Skeletal muscle tissue (tissue), 4 donors: ENCODE measurements around the gene RDH8. TPM values are rescaled to one million over a fixed set of nuclear protein-coding genes. Genes with fewer than 3 reads are reported as not detected.
"Not testable (repeated sequence)": the region's sequence is repeated elsewhere in the genome, so short reads cannot be mapped to it uniquely, and the experiment has no call there.

ENCODE experiments used
- H3K27ac ChIP-seq: one replicate; pipeline ENCODE4 v1.7.0; 2013; ENCODE audit warnings: mild to moderate bottlenecking, low read depth, low read length, inconsistent platforms
- H3K27me3 ChIP-seq, 3 donors: one replicate each; pipeline ENCODE4 v1.7.0; 2013; ENCODE audit warnings: low read length in 3 of 3; ENCODE audit not compliant: control insufficient read depth in 3 of 3, insufficient read depth in 3 of 3
- H3K36me3 ChIP-seq, 3 donors: one replicate each; pipeline ENCODE4 v1.7.0; 2013; ENCODE audit warnings: low read length in 3 of 3; ENCODE audit not compliant: control insufficient read depth in 3 of 3, insufficient read depth in 3 of 3
- H3K4me1 ChIP-seq, 3 donors: one replicate each; pipeline ENCODE4 v1.7.0; 2013; ENCODE audit warnings: low read length in 3 of 3, mild to moderate bottlenecking in 3 of 3; ENCODE audit not compliant: control insufficient read depth in 3 of 3, insufficient read depth in 3 of 3
- H3K4me3 ChIP-seq, 3 donors: one replicate each; pipeline ENCODE4 v1.7.0; 2013; ENCODE audit warnings: low read length in 3 of 3
- H3K9ac ChIP-seq, 3 donors: one replicate each; pipeline ENCODE4 v1.7.0; 2013; ENCODE audit warnings: low read length in 3 of 3, mild to moderate bottlenecking in 3 of 3, moderate library complexity in 2 of 3, low read depth in 1 of 3
- H3K9me3 ChIP-seq, 3 donors: one replicate each; pipeline ENCODE4 v1.7.0; 2013; ENCODE audit warnings: low read length in 3 of 3; ENCODE audit not compliant: control insufficient read depth in 3 of 3
- total RNA-seq: library from RNA; depleted of rRNA; stranded (reverse); fragments of >200 nt; gene quantifications from one replicate; pipeline ENCODE4 v1.2.3, GENCODE V29; 2014
- donor health status: Osteomylitis.

Gene RDH8
- total RNA-seq, 1 donor from 2014 or later, result not detected

DNA sequence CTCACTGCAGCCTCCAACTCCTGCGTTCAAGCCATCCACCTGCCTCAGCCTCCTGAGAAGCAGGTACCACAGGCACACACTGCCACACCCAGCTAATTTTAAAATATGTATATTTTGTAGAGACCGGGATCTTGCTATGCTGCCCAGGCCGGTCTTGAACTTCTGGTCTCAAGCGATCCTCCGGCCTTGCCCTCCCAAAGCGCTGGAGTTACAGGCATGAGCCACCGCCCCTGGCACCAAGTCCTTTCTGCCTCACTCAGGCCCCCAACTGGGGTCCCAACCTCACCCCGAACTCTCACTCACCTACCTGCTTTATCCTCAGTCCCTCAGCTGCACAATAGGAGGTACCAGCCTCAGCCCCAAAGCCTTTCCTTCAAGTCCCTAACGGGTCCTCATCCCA, 2.3 kb upstream of the RDH8 start:
- H3K27me3 ChIP-seq, result peaks cover 27 to 46% (median 29%) of the 10 kb centered on the region in 3 donors
- H3K9ac ChIP-seq, result no peak overlapping the region
- no peak overlapping the region for H3K4me3 ChIP-seq
- peaks cover 3 to 13% (median 10%) of the 10 kb centered on the region in 3 donors for H3K4me1 ChIP-seq
- H3K27ac ChIP-seq, result peak overlapping the region; percentile 2
- H3K36me3 ChIP-seq, result no peaks in the 10 kb centered on the region
- no peaks in the 10 kb centered on the region for H3K9me3 ChIP-seq

DNA sequence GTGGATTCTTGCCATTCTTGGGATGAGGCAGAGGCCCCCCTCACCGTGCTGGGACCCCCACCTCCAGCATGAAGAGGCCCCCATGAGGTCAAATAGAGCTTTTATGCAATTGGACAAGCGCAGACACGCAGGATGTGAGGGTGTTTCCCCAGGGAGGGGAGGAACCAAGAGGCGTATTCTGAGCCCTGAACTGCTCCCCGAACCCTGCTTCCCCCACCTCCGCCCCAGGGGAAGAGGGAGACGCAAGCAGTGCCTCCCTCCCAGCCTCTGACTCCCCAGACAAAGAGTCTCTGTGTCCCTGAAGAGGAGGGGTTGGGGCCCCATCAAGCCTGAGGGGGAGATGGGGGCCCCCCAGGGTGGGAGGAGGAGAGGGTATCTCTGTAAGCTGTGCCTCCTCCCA, 1.3 kb upstream of the RDH8 start:
- H3K27ac ChIP-seq, result no peak overlapping the region
- peaks cover 3 to 7% (median 7%) of the 10 kb centered on the region in 3 donors for H3K4me1 ChIP-seq
- H3K9me3 ChIP-seq, result no peaks in the 10 kb centered on the region
- H3K36me3 ChIP-seq, result no peaks in the 10 kb centered on the region
- H3K9ac ChIP-seq, result no peak overlapping the region
- peaks cover 27 to 44% (median 28%) of the 10 kb centered on the region in 3 donors for H3K27me3 ChIP-seq
- H3K4me3 ChIP-seq, result no peak overlapping the region

DNA sequence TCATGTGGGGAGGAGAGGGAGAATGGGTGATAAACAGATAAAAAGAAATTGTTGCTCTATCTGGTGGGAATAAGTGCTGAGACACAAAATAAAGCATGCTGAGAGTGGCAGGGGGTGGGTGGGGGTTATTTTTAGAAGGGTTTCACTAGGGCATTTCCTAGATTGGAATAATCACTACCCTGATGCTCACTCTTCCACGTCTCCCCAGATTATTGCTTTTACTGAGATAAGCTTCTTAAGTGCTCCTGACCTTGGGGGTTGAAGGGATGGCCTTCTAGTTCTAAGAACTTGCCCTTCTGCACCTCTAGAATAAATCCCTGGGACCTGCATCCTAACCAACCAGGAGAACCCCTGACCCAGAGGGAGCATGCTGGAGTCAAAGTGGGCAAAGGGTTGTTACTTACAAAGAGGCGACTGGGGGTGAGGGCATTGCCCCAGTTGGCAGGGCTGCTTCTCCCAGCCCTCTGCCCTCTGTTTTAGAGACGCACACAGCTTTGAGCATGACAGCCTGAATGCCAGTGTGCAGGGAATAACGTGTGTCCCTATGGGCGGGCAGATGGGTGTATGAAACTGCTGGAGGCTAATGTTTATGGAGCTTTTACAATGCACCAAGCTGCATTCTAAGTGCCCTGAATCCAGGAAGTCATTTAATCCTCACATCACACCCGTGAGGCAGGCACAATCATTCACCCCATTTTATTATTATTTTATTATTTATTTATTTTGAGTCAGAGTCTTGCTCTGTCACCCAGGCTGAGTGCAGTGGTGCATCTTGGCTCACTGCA, 743 bp downstream of the RDH8 start:
- peaks cover under 1 to 3% (median 2%) of the 10 kb centered on the region in 3 donors for H3K4me1 ChIP-seq
- H3K9ac ChIP-seq, result no peak overlapping the region
- H3K27me3 ChIP-seq, result peaks cover 15 to 35% (median 19%) of the 10 kb centered on the region in 3 donors
- no peaks in the 10 kb centered on the region for H3K9me3 ChIP-seq
- H3K4me3 ChIP-seq, result no peak overlapping the region
- H3K36me3 ChIP-seq, result no peaks in the 10 kb centered on the region
- no peak overlapping the region for H3K27ac ChIP-seq

DNA sequence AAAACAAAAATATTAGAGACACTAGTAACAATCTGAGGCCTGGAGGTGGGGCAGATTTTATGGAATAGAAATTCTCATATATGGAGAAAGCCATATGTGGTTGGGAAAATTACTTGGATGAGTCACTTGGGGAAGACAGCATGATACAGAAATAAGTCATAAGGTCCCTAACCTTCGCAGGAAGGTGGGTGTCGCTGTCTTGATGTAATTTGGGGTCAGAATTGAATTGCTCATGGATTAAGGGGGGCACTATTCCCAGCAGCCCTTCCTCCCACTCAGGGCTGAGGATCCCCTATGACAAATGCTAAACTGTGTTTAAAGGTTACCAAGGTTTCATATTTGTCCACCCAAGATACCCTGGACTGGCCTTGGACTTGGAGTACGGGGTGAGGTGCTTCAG, 5.0 kb downstream of the RDH8 start:
- Histone ChIP-seq H3K9me3 (no peaks in the 10 kb centered on the region), H3K36me3 (no peaks in the 10 kb centered on the region), H3K9ac (no peak overlapping the region), H3K4me3 (no peak overlapping the region), H3K4me1 (no peaks in the 10 kb centered on the region), H3K27ac (no peak overlapping the region), H3K27me3 (peaks cover 0 to 9% (median 3%) of the 10 kb centered on the region in 3 donors)

DNA sequence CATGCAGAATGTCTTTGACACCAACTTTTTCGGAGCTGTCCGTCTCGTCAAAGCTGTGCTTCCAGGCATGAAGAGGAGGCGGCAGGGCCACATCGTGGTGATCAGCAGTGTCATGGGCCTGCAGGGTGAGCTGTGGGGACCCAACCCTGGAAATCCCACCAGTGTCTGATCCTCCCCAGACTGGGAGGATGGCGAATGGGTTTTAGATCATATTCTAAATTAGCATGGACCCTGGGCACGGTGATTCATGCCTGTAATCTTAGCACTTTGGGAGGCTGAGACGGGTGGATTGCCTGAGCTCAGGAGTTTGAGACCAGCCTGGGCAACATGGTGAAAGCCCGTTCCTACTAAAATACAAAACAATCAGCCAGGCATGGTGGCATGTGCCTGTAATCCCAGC, 5.5 kb downstream of the RDH8 start:
- Histone ChIP-seq H3K9ac (no peak overlapping the region), H3K4me3 (no peak overlapping the region), H3K27me3 (peaks cover 0 to 4% (median 3%) of the 10 kb centered on the region in 3 donors), H3K4me1 (no peaks in the 10 kb centered on the region), H3K9me3 (no peaks in the 10 kb centered on the region), H3K36me3 (no peaks in the 10 kb centered on the region), H3K27ac (no peak overlapping the region)

DNA sequence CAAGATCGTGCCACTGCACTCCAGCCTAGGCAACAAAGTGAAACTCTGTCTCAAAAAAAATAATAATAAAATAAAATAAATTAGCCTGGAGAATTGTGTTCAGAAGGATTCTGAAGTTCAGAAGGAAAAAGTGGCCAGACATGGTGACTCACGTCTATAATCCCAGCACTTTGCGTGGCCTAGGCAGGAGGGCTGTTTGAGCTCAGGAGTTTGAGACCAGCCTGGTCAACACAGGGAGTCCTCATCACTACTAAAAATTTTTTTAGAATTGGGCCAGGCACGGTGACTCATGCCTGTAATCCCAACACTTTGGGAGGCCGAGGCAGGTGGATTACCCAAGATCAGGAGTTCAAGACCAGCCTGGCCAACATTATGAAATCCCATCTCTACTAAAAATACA, 6.0 kb downstream of the RDH8 start:
- H3K9me3 ChIP-seq, result no peaks in the 10 kb centered on the region
- peaks cover 0 to under 1% (median 0%) of the 10 kb centered on the region in 3 donors for H3K27me3 ChIP-seq
- H3K36me3 ChIP-seq, result no peaks in the 10 kb centered on the region
- no peak overlapping the region for H3K27ac ChIP-seq
- no peak overlapping the region for H3K4me3 ChIP-seq
- no peaks in the 10 kb centered on the region for H3K4me1 ChIP-seq
- H3K9ac ChIP-seq, result no peak overlapping the region

DNA sequence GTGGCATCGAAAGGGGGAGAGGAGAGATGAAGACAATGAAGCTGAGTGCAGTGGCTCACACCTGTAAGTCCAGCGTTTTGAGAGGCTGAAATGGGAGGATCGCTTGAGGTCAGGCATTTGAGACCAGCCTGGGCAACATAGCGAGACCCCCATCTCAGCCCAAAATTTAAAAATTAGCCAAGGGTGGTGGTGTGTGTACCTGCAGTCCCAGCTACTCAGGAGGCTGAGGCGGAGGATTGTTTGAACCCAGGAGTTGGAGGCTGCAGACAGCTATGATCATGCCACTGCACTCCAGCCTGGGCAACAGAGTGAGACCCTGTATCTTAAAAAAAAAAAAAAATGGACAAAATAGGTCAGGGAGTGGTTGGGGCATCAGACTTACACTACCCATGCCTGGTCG, 7.6 kb downstream of the RDH8 start:
- H3K4me3 ChIP-seq, result no peak overlapping the region
- no peak overlapping the region for H3K27ac ChIP-seq
- H3K4me1 ChIP-seq, result no peaks in the 10 kb centered on the region
- no peaks in the 10 kb centered on the region for H3K27me3 ChIP-seq
- no peaks in the 10 kb centered on the region for H3K36me3 ChIP-seq
- no peaks in the 10 kb centered on the region for H3K9me3 ChIP-seq
- H3K9ac ChIP-seq, result no peak overlapping the region

DNA sequence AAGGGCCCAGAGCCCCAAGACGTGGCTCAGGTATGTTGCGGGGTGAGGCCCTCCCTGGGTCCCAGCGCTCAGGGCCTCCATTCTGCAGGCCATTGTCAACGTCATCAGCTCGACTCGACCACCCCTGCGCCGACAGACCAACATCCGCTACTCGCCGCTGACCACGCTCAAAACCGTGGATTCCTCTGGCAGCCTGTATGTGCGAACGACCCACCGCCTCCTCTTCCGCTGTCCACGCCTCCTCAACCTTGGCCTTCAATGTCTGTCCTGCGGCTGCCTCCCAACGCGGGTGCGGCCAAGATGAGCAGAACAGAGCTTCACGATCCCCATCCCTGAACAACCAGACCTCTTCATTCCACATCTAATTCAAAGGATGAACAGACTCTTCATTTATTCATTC, 8.2 kb downstream of the RDH8 start:
- no peaks in the 10 kb centered on the region for H3K27me3 ChIP-seq

DNA sequence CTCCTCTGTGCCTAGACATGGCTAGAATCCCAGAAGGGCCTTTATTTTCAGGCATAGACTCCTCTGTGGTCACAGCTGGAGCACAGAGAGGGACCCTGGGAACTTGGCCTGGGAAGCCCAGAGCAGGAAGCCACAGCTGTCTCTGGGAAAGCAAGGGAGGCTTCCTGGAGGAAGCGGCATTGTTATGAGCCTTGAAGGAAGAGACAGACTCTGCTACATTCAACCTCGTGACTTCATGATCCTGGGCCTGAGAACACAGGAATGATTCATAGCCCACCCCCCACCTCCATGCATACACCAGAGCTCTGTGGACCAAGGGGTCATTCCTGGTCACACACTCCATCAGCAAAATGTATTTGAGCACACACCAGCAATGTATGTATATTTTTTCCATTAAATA, 8.6 kb downstream of the RDH8 start:
- no peaks in the 10 kb centered on the region for H3K36me3 ChIP-seq
- no peak overlapping the region for H3K27ac ChIP-seq
- H3K4me3 ChIP-seq, result no peak overlapping the region
- no peaks in the 10 kb centered on the region for H3K27me3 ChIP-seq
- no peaks in the 10 kb centered on the region for H3K9me3 ChIP-seq
- no peak overlapping the region for H3K9ac ChIP-seq
- H3K4me1 ChIP-seq, result no peaks in the 10 kb centered on the region

More for the DNA sequence above, 8.2 kb downstream of the RDH8 start:
- no peak overlapping the region for H3K9ac ChIP-seq
- no peaks in the 10 kb centered on the region for H3K4me1 ChIP-seq
- H3K4me3 ChIP-seq, result no peak overlapping the region
- no peak overlapping the region for H3K27ac ChIP-seq
- H3K36me3 ChIP-seq, result no peaks in the 10 kb centered on the region
- no peaks in the 10 kb centered on the region for H3K9me3 ChIP-seq

DNA sequence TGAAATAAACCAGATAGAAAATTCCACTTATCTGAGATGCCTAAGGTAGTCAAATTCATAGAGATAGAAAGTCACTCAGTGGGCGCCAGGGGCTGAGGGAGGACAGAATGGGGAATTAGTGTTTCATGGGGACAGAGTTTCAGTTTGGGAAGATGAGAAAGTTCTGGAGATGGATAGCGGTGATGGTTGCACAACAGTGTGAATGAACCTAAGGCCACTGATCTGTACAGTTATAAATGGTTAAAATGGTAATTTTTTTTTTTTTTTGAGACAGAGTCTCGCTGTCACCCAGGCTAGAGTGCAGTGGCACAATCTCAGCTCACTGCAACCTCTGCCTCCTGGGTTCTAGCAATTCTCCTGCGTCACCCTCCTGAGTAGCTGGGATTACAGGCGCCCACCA, 9.8 kb downstream of the RDH8 start:
- not testable (repeated sequence) for H3K9ac ChIP-seq

More for the DNA sequence above, 9.8 kb downstream of the RDH8 start:
- not testable (repeated sequence) for H3K27ac ChIP-seq, H3K4me1 ChIP-seq, H3K4me3 ChIP-seq, H3K9me3 ChIP-seq, H3K36me3 ChIP-seq, H3K27me3 ChIP-seq
